Activated naive CD4-positive, alpha-beta T cell treated with anti-CD3 and anti-CD28 coated beads for 36 hours (primary cell): Measurements from ENCODE around the gene SGCD. TPM values are rescaled to one million over a fixed set of nuclear protein-coding genes. Genes with fewer than 3 reads are reported as not detected.

Source experiments
- CTCF ChIA-PET: fragments of 350-600 bp; sonication (Branson Sonifier 250); formaldehyde crosslinking; loops from one replicate; lab custom pipeline; 2021; ENCODE audit warnings: antibody characterized with exemption; lab: Charles Lee
- DNase-seq: peaks from one replicate; pipeline ENCODE4 v3.0.0-alpha.2; 2020
- H3K27ac Mint-ChIP-seq: one replicate; pipeline ENCODE4 v1.8.0; 2021; ENCODE audit warnings: mild to moderate bottlenecking, mixed read lengths
- H3K27me3 Mint-ChIP-seq: one replicate; pipeline ENCODE4 v1.8.0; 2021; ENCODE audit warnings: low read depth, mixed read lengths
- H3K36me3 Mint-ChIP-seq: one replicate; pipeline ENCODE4 v1.8.0; 2021; ENCODE audit warnings: low read depth, mixed read lengths
- H3K4me1 Mint-ChIP-seq: one replicate; pipeline ENCODE4 v1.8.0; 2021; ENCODE audit warnings: low read depth, mixed read lengths
- H3K4me3 Mint-ChIP-seq: one replicate; pipeline ENCODE4 v1.8.0; 2021; ENCODE audit warnings: mild to moderate bottlenecking, moderate library complexity, mixed read lengths
- H3K9me3 Mint-ChIP-seq: one replicate; pipeline ENCODE4 v1.8.0; 2021; ENCODE audit warnings: mixed read lengths
- intact Hi-C: fragments of 100-400 bp; cut with micrococcal nuclease; formaldehyde crosslinking; loops from one replicate; pipeline ENCODE4 v1.15.1; 2023
- total RNA-seq, 2 experiments: library from RNA; stranded (reverse); gene quantifications; one replicate each; pipeline ENCODE4 v1.2.3, GENCODE V29; 2021

SGCD gene
- total RNA-seq, 2 experiments from 2014 or later, result not detected

DNA sequence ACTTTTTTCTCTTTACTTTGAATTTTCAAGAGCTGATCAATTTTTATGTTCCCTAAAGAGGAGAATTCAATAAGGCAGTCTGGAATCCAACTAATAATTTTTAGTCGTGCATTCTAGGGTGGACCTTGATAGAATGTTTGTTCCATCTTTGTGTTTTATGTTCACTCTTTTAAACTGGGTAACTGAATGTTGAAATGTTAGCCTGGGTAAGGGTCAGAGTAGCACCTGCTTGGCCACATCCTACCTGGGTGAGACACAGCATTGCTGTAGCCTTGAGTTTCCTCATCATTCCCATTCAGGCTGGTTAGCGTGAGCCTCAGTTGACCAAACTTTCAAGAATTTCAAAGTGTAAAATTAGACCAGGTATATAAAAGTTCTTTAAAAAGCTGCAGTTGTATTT is 85.0 kb downstream of the SGCD start:
- Mint-ChIP-seq H3K9me3 (no peaks in the 10 kb centered on the region), H3K36me3 (no peaks in the 10 kb centered on the region), H3K4me3 (no peak overlapping the region), H3K27me3 (peaks cover 7% of the 10 kb centered on the region), H3K27ac (no peak overlapping the region), H3K4me1 (no peaks in the 10 kb centered on the region)
- no peak for DNase-seq
- intact Hi-C loops, result no loop called here
- CTCF ChIA-PET, result no interaction called here

DNA sequence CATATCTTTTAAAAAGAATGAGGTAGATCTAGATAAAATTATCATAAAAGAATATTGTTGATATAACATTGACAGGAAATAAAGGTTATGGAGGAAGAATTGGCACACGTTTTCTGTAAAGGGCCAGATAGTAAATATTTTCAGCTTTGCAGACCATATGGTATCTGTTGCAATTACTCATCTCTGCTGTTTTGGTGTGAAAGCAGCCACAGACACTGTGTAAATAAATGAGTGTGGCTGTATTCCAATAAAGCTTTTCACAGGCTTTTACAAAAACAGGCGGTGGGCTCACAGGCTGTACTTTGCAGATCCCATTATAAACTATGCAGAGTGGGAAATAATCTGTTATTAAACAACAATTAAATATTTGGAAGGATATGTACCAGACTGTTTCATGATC is 87.4 kb downstream of the SGCD start:
- CTCF ChIA-PET, result no interaction called here
- Mint-ChIP-seq H3K36me3 (no peaks in the 10 kb centered on the region), H3K4me3 (no peak overlapping the region), H3K27ac (no peak overlapping the region), H3K9me3 (no peaks in the 10 kb centered on the region), H3K27me3 (peaks cover 6% of the 10 kb centered on the region), H3K4me1 (no peaks in the 10 kb centered on the region)
- DNase-seq, result no peak
- intact Hi-C loops, result no loop called here

DNA sequence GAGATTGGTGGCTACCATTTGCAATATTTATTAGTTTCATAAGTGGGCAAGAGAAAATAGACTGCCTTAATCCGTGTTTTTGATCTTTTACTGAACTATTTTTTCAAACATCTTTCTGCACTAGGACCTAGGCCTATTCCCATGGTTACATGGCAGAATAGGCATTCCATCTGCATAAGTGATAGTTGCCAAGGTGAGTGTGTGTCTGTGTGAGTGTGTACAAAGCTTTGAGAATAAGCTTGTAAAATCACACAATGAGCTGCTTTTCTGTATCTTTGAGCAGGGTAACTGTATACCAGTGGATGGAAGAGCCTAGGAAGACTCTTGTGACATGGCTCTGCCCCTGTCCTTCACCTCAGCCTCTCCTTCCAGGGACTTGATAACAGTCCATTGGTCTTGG is 92.7 kb downstream of the SGCD start:
- Mint-ChIP-seq H3K4me3 (no peak overlapping the region), H3K27ac (no peak overlapping the region), H3K4me1 (no peaks in the 10 kb centered on the region), H3K36me3 (no peaks in the 10 kb centered on the region), H3K27me3 (peaks cover 14% of the 10 kb centered on the region), H3K9me3 (no peaks in the 10 kb centered on the region)
- intact Hi-C loops, result no loop called here
- CTCF ChIA-PET, result interaction anchor here (0.6 kb wide), 1 partner anchor 94 kb away, joined by 3 read pairs; no protein-coding TSS in a partner anchor
- DNase-seq, result no peak

GRCh38 chr5:156420665-156421064 is 93.7 kb downstream of the SGCD start:
- Mint-ChIP-seq H3K4me1 (no peaks in the 10 kb centered on the region), H3K4me3 (no peak overlapping the region), H3K9me3 (no peaks in the 10 kb centered on the region), H3K36me3 (no peaks in the 10 kb centered on the region), H3K27ac (no peak overlapping the region), H3K27me3 (peaks cover 10% of the 10 kb centered on the region)
- no peak for DNase-seq
- CTCF ChIA-PET, result no interaction called here
- intact Hi-C loops, result no loop called here

DNA sequence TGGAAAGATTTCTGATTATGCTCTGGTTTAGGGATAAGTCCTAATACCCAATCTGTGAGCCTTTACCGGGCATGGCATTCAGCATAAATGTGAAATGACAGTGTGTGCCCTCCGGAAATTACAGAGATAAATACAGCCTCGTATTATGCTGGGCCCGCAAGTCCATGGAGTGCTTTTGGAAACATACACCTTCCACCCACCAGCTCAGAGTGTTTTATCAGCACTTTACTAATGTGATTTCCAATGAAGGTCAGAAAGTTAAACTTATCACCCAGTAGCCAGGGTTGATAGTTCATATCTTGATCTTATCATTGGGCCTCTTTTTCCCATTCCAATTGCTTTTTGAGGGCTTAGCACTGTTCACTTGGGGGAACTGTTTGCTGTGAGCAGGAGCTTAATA is 94.8 kb downstream of the SGCD start:
- H3K27me3 Mint-ChIP-seq, result peaks cover 12% of the 10 kb centered on the region
- CTCF ChIA-PET, result no interaction called here
- intact Hi-C loops, result no loop called here
- H3K36me3 Mint-ChIP-seq, result no peaks in the 10 kb centered on the region
- DNase-seq, result no peak
- H3K4me1 Mint-ChIP-seq, result no peaks in the 10 kb centered on the region
- no peak overlapping the region for H3K4me3 Mint-ChIP-seq
- no peak overlapping the region for H3K27ac Mint-ChIP-seq
- no peaks in the 10 kb centered on the region for H3K9me3 Mint-ChIP-seq

GRCh38 chr5:156423597-156423996 is 96.6 kb downstream of the SGCD start:
- Mint-ChIP-seq H3K9me3 (no peaks in the 10 kb centered on the region), H3K4me3 (no peak overlapping the region), H3K27me3 (peaks cover 10% of the 10 kb centered on the region), H3K27ac (no peak overlapping the region), H3K4me1 (no peaks in the 10 kb centered on the region), H3K36me3 (no peaks in the 10 kb centered on the region)
- intact Hi-C loops, result no loop called here
- CTCF ChIA-PET, result no interaction called here
- DNase-seq, result no peak

DNA sequence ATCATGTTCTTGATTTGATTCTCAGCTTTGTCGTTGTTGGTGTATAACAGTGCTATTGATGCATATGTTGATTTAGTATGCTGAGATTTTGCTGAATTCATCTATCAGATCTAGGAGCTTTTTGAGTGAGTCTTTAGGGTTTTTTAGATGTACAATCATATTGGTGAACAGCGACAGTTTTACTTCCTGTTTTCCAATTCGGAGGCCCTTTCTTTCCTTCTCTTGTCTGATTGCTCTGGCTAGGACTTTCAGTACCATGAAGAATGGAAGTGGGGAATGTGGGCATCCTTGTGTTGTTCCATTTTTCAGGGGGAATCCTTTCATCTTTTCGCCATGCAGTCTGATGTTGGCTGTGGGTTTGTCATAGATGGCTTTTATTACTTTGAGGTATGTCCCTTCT is 100.4 kb downstream of the SGCD start:
- H3K27me3 Mint-ChIP-seq, result peaks cover 19% of the 10 kb centered on the region
- H3K36me3 Mint-ChIP-seq, result no peaks in the 10 kb centered on the region
- H3K4me3 Mint-ChIP-seq, result no peak overlapping the region
- H3K4me1 Mint-ChIP-seq, result no peaks in the 10 kb centered on the region
- no peak overlapping the region for H3K27ac Mint-ChIP-seq
- CTCF ChIA-PET, result interaction anchor here (0.8 kb wide), 1 partner anchor 12 kb away, joined by 3 read pairs; no protein-coding TSS in a partner anchor
- no peak for DNase-seq
- H3K9me3 Mint-ChIP-seq, result no peaks in the 10 kb centered on the region
- intact Hi-C loops, result no loop called here

DNA sequence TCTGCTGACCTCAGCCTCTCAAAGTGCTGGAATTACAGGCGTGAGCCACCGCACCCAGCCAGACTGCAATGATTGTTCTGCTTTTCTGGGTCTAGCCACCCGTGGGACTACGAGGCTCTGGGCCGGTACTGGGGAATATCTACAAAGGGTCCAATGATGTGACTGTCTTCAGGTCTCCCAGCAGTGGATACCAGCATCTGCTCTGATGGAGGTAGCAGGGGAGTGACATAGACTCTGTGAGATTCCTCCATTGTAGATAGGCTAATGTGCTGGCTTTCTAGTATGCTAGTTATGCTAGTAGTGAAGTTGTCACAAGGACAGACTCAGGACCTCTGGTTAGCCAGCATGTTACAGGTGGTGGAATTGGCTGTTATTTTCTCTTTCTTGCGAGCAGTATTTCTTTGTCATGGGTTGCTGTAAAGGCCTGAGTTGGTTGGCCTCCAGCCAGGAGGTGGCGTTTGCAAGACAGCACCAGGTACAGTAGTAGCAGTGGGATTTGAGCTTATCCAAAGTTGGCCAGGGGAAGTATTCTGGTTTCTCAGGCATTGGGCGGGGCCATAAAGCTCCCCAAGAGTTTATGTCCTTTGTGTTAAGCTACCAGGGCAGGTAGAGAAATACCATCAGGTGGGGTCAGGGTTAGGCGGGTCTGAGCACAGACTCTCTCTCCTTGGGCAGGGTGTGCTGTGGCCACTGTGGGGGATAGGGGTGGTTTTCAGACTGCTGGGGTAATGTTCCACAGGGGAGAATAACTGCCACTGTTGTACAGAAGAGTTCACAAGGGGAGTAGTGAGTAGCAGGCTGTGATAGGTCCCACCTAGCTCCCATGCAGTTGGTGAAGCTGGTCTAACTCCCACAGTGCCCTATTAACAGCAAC is 105.2 kb downstream of the SGCD start:
- no peaks in the 10 kb centered on the region for H3K36me3 Mint-ChIP-seq
- CTCF ChIA-PET, result no interaction called here
- no peaks in the 10 kb centered on the region for H3K9me3 Mint-ChIP-seq
- no peak overlapping the region for H3K4me3 Mint-ChIP-seq
- H3K27me3 Mint-ChIP-seq, result peaks cover 15% of the 10 kb centered on the region
- H3K27ac Mint-ChIP-seq, result no peak overlapping the region
- DNase-seq, result no peak
- H3K4me1 Mint-ChIP-seq, result no peaks in the 10 kb centered on the region
- intact Hi-C loops, result no loop called here

DNA sequence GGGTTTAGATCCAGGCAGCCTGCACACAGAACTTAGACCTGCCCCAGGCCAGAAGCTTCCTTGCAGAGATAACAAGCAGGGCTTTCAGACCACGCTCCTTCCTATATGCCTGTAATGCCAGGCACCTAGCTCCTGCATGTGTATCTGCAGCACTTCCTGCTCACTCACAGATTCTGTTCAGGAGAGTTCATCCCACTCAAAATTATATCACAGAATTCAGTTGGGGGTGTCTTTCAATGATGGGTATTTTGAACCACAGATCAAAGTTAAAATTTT is 105.8 kb downstream of the SGCD start:
- peaks cover 18% of the 10 kb centered on the region for H3K27me3 Mint-ChIP-seq
- no peak overlapping the region for H3K27ac Mint-ChIP-seq
- intact Hi-C loops, result no loop called here
- H3K4me1 Mint-ChIP-seq, result no peaks in the 10 kb centered on the region
- H3K4me3 Mint-ChIP-seq, result no peak overlapping the region
- CTCF ChIA-PET, result no interaction called here
- H3K36me3 Mint-ChIP-seq, result no peaks in the 10 kb centered on the region
- no peak for DNase-seq
- no peaks in the 10 kb centered on the region for H3K9me3 Mint-ChIP-seq

- peaks cover 18% of the 10 kb centered on the region for H3K27me3 Mint-ChIP-seq
- intact Hi-C loops, result no loop called here
- H3K27ac Mint-ChIP-seq, result no peak overlapping the region
- no peaks in the 10 kb centered on the region for H3K36me3 Mint-ChIP-seq
- H3K4me1 Mint-ChIP-seq, result no peaks in the 10 kb centered on the region
- H3K4me3 Mint-ChIP-seq, result no peak overlapping the region
- no peak for DNase-seq
- no peaks in the 10 kb centered on the region for H3K9me3 Mint-ChIP-seq
- CTCF ChIA-PET, result no interaction called here
Observed at GRCh38 chr5:156434471-156434870, 107.5 kb downstream of the SGCD start.

GRCh38 chr5:156435101-156435500 is 108.1 kb downstream of the SGCD start:
- CTCF ChIA-PET, result no interaction called here
- no peaks in the 10 kb centered on the region for H3K4me1 Mint-ChIP-seq
- DNase-seq, result no peak
- no peaks in the 10 kb centered on the region for H3K9me3 Mint-ChIP-seq
- H3K36me3 Mint-ChIP-seq, result no peaks in the 10 kb centered on the region
- H3K27ac Mint-ChIP-seq, result no peak overlapping the region
- intact Hi-C loops, result no loop called here
- H3K4me3 Mint-ChIP-seq, result no peak overlapping the region
- peaks cover 20% of the 10 kb centered on the region for H3K27me3 Mint-ChIP-seq

- H3K4me3 Mint-ChIP-seq, result no peak overlapping the region
- no peak overlapping the region for H3K27ac Mint-ChIP-seq
- intact Hi-C loops, result no loop called here
- peaks cover 10% of the 10 kb centered on the region for H3K27me3 Mint-ChIP-seq
- no peak for DNase-seq
- no peaks in the 10 kb centered on the region for H3K4me1 Mint-ChIP-seq
- CTCF ChIA-PET, result no interaction called here
- H3K9me3 Mint-ChIP-seq, result no peaks in the 10 kb centered on the region
- no peaks in the 10 kb centered on the region for H3K36me3 Mint-ChIP-seq
Observed at GRCh38 chr5:156438076-156438475, 111.1 kb downstream of the SGCD start.

- no peaks in the 10 kb centered on the region for H3K4me1 Mint-ChIP-seq
- no peaks in the 10 kb centered on the region for H3K9me3 Mint-ChIP-seq
- H3K27me3 Mint-ChIP-seq, result peaks cover 34% of the 10 kb centered on the region
- no peak overlapping the region for H3K4me3 Mint-ChIP-seq
- CTCF ChIA-PET, result no interaction called here
- DNase-seq, result no peak
- no peaks in the 10 kb centered on the region for H3K36me3 Mint-ChIP-seq
- intact Hi-C loops, result no loop called here
- H3K27ac Mint-ChIP-seq, result no peak overlapping the region
Observed at GRCh38 chr5:156444753-156445291, 117.9 kb downstream of the SGCD start.
